GM12878 (cell line): Measurements from ENCODE around the gene TBC1D5. TPM values are rescaled to one million over a fixed set of nuclear protein-coding genes. Genes with fewer than 3 reads are reported as not detected.

Experiments used
- ATAC-seq: fragments of 200-7000 bp; cut with Tn5 transposase; 3 replicates; pipeline ENCODE4 v1.9.1; 2020; ENCODE audit warnings: mild to moderate bottlenecking, moderate library complexity
- BruUV-seq: library from RNA; stranded (reverse); fragments of 400-500 nt; replicated peaks from 2 replicates; lab custom pipeline; 2021; lab: Mats Ljungman, UMichigan
- CTCF ChIA-PET: fragments of 300-600 bp; sonication (Branson Sonifier 250); formaldehyde crosslinking; extraction: SDS; loops from one replicate; lab custom pipeline; 2021; ENCODE audit warnings: inconsistent platforms; lab: Yijun Ruan, JAX
- POLR2A ChIA-PET: fragments of 350-600 bp; formaldehyde crosslinking; extraction: SDS; loops from one replicate; lab custom pipeline; 2021; ENCODE audit warnings: inconsistent platforms; lab: Charles Lee
- RAD21 ChIA-PET: fragments of 300-600 bp; sonication (Branson Sonifier 250); formaldehyde crosslinking; loops from one replicate; lab custom pipeline; 2023; ENCODE audit warnings: antibody characterized with exemption; ENCODE audit not compliant: unreplicated experiment; lab: Charles Lee
- SMC1A ChIA-PET: fragments of 300-600 bp; sonication (Branson Sonifier 250); formaldehyde crosslinking; loops from one replicate; lab custom pipeline; 2023; ENCODE audit not compliant: unreplicated experiment, uncharacterized antibody; lab: Charles Lee
- DNase-seq: peaks from one replicate; pipeline ENCODE4 v3.0.0-alpha.2; 2011; ENCODE audit warnings: low read depth, low spot score
- FAIRE-seq: peaks from 3 replicates; lab custom pipeline; 2011; peaks lifted over from hg19 to GRCh38; lab: Jason Lieb, UNC
- H2AFZ ChIP-seq: 2 replicates; pipeline ENCODE4 v1.6.0; 2011; ENCODE audit warnings: low read depth, low read length, control low read depth; ENCODE audit not compliant: control insufficient read depth
- H3K27ac ChIP-seq: 2 replicates; pipeline ENCODE4 v1.5.1; 2011; ENCODE audit warnings: control low read depth; ENCODE audit not compliant: control insufficient read depth, insufficient read depth
- H3K27me3 ChIP-seq, 2 experiments: replicated peaks in 1 of 2; 2 replicates each; pipeline versions ENCODE4 v1.6.0 to v1.6.1; 2011; ENCODE audit warnings: low read length in 1 of 2; ENCODE audit not compliant: control insufficient read depth in 2 of 2, insufficient read depth in 2 of 2
- H3K36me3 ChIP-seq, 2 experiments: 2 replicates each; pipeline ENCODE4 v1.5.1; 2011; ENCODE audit warnings: low read length in 1 of 2; ENCODE audit not compliant: control insufficient read depth in 2 of 2, insufficient read depth in 2 of 2
- H3K4me1 ChIP-seq: 2 replicates; pipeline ENCODE4 v1.6.1; 2011; ENCODE audit warnings: mild to moderate bottlenecking, low read length, moderate library complexity, mixed read lengths; ENCODE audit not compliant: control insufficient read depth, insufficient read depth
- H3K4me2 ChIP-seq: 2 replicates; pipeline ENCODE4 v1.6.0; 2011; ENCODE audit warnings: control low read depth; ENCODE audit not compliant: control insufficient read depth, insufficient read depth
- H3K4me3 ChIP-seq: fragments of 200-600 bp; sonication (generic); 2 replicates; pipeline ENCODE4 v1.5.1; 2016
- H3K79me2 ChIP-seq: 2 replicates; pipeline ENCODE4 v1.6.0; 2011; ENCODE audit warnings: low read length; ENCODE audit not compliant: control insufficient read depth, insufficient read depth
- H3K9ac ChIP-seq: 2 replicates; pipeline ENCODE4 v1.8.0; 2011; ENCODE audit warnings: low read length, control low read depth, mixed read lengths; ENCODE audit not compliant: control insufficient read depth, insufficient read depth
- H3K9me3 ChIP-seq: replicated peaks from 3 replicates; pipeline ENCODE4 v1.5.1; 2011; ENCODE audit warnings: mild to moderate bottlenecking, low read length; ENCODE audit not compliant: control insufficient read depth, insufficient read depth
- H4K20me1 ChIP-seq: 2 replicates; pipeline ENCODE4 v1.6.0; 2011; ENCODE audit not compliant: control insufficient read depth, insufficient read depth
- ASH2L ChIP-seq: fragments of 300-600, 200-600 bp; sonication (generic); IDR thresholded peaks from 2 replicates; pipeline ENCODE4 v1.6.1; 2017; ENCODE audit warnings: low read depth, mild to moderate bottlenecking, borderline replicate concordance
- CBFB ChIP-seq: IDR thresholded peaks from 2 replicates; pipeline ENCODE4 v1.6.1; 2016; ENCODE audit warnings: antibody characterized with exemption, low read depth
- GABPA ChIP-seq: IDR thresholded peaks from 2 replicates; pipeline ENCODE4 v1.6.1; 2014; ENCODE audit warnings: antibody characterized with exemption, low read depth, mild to moderate bottlenecking, inconsistent platforms
- KAT2A ChIP-seq: conservative IDR thresholded peaks from 2 replicates; pipeline ENCODE4 v1.6.1; 2011; ENCODE audit warnings: low read depth, low read length; ENCODE audit not compliant: control insufficient read depth
- NFXL1 ChIP-seq: fragments of 450-650 bp; IDR thresholded peaks from 2 replicates; pipeline ENCODE4 v1.6.1; 2017; ENCODE audit warnings: antibody characterized with exemption, mild to moderate bottlenecking, borderline replicate concordance
- NFYA ChIP-seq: IDR thresholded peaks from 2 replicates; pipeline ENCODE4 v1.6.1; 2011; ENCODE audit warnings: low read depth, mild to moderate bottlenecking, low read length, improper control_type of control experiment, borderline replicate concordance
- ZNF274 ChIP-seq: IDR thresholded peaks from one replicate; pipeline ENCODE4 v1.8.0; 2011; ENCODE audit not compliant: insufficient read length, insufficient read depth
- WGBS: methylation state at CpG from one replicate; pipeline ENCODE4 v1.1.6; 2016; ENCODE audit warnings: low lambda C conversion rate; ENCODE audit not compliant: insufficient replicate concordance, insufficient coverage; ENCODE audit errors: missing lambda C conversion rate; 5-methylcytosine and 5-hydroxymethylcytosine counted together
- in situ Hi-C: fragments of 300-500 bp; cut with MboI; formaldehyde crosslinking; loops from 9 replicates; pipeline ENCODE4 v1.14.3; 2018; ENCODE audit warnings: mixed read lengths
- intact Hi-C: fragments of 100-400 bp; cut with micrococcal nuclease; formaldehyde crosslinking; loops from one replicate; pipeline ENCODE4 v1.14.2; 2022; ENCODE audit not compliant: unreplicated experiment
- polyA plus RNA-seq, 11 experiments: library from polyadenylated mRNA; depleted of rRNA in 4 of 11; unstranded in 6 of 11; stranded (reverse) in 5 of 11; fragments of >200 nt; fragmentation: Nextera tagmentation in 4 of 11; fragmentation: Illumina TruSeq in 1 of 11; extraction: Ambion mirVana in 4 of 11; extraction: Trizol in 1 of 11; gene quantifications; 1 replicate in 1 of 11; 2 replicates in 10 of 11; pipeline versions ENCODE4 v1.2.1 to v1.2.3, GENCODE V29; 2011 to 2016; ENCODE audit warnings: inconsistent platforms in 2 of 11, missing spikeins in 2 of 11, low read depth in 1 of 11
- total RNA-seq, 4 experiments: library from RNA; depleted of rRNA in 3 of 4; stranded (reverse); fragments of >200 nt in 3 of 4; fragmentation: Illumina TruSeq in 1 of 4; extraction: Trizol in 1 of 4; gene quantifications; 2 replicates each; pipeline versions ENCODE4 v1.2.1 to v1.2.3, GENCODE V29; 2013 to 2021

TBC1D5 gene
- total and polyA plus RNA-seq, 10 of the 15 experiments (the other 5 are each of a cell fraction or from before 2014, with no cell fraction given), result 5.5 to 61.0 (median 43.8) TPM

DNA sequence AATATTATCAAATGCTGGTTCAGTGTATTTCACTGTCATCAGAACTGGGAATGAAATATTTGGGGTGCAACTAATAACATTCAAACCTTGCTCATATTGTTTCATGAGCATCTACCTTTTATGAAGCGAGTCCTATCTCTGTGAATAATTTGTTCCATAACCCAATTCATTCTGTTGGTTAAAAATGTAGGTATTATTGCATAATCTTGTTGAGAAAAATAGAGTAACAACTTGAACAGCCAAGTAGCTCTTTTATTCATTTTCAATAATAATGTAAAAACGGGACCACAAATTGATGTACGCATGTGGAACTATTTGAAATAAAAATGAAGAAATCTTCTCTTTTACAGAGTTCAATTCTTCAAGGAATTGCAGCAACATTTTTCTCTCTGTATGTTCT lies 30.1 kb upstream of the TBC1D5 start (continued):
- TF ChIP-seq NFYA, result no peak
- no peak for TF ChIP-seq CBFB
- TF ChIP-seq ASH2L, result no peak
- no peak for TF ChIP-seq NFXL1
- TF ChIP-seq ZNF274, result no peak
- TF ChIP-seq KAT2A, result no peak
- TF ChIP-seq, all 136 proteins: peak for 0

DNA sequence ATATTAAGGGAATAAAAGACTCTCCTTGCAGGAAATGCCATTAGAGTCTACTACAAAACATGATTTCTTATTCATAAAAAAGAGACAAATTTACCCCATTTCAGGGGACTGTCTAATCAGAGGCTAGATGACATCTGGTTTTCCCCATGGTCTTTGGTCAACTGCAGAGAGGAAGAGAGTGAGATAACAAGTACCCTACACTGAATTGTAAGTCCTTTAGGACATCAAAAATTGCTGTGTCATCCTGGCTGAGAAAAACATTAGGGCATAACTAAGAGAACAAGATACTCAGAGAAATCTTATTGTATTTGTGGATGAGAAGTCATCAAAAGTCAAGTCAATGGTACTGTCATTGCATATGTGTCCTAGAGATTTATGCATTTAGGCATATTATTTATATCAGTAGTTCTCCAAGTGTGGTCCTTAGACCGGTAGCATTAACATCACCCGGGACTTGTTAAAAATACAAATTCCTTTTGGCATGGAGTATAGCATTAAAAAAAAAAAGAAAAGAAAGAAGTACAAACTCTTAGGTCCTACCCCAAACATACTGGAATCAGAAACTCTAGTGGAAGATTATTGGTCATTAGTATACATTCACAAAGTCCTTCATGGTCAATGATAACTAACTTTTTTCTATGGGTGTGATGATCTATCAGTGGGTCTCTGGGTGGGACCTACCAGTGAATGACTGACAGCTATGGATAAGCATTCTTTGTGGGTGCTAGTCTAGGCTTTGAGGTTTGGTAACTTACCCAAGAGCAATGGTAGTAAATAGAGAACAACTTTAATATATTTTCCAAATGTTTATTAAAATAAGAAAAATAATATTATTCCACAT lies 29.0 kb upstream of the TBC1D5 start:
- H3K4me3 ChIP-seq, result no peak overlapping the region
- intact Hi-C loops (no loop called here), in situ Hi-C loops (no loop called here)
- no peaks in the 10 kb centered on the region for H3K27me3 ChIP-seq
- 100% methylated on average over 2 of the region's 2 CpGs for WGBS
- no peaks in the 10 kb centered on the region for H3K79me2 ChIP-seq
- ChIA-PET SMC1A (no interaction called here), POLR2A (no interaction called here), CTCF (no interaction called here), RAD21 (no interaction called here)
- H3K4me1 ChIP-seq, result no peaks in the 10 kb centered on the region
- H3K9me3 ChIP-seq, result no peaks in the 10 kb centered on the region; the same call in 1 of the 3 replicates
- no peak overlapping the region for H2AFZ ChIP-seq
- FAIRE-seq (no peak), DNase-seq (no peak), ATAC-seq (no peak)
- no peak for TF ChIP-seq GABPA
- H3K36me3 ChIP-seq, result no peaks in the 10 kb centered on the region
- BruUV-seq, result no TSS peak
- H3K27ac ChIP-seq, result no peak overlapping the region
- no peak overlapping the region for H3K9ac ChIP-seq
- no peaks in the 10 kb centered on the region for H4K20me1 ChIP-seq
- H3K4me2 ChIP-seq, result no peak overlapping the region
